Dedifferentiated amniotic fluid mesenchymal stem cell (primary cell): Measurements from ENCODE around the gene LIMK2.
"Not testable (repeated sequence)": the region's sequence is repeated elsewhere in the genome, so short reads cannot be mapped to it uniquely, and the experiment has no call there.

ENCODE experiments used
- DNase-seq: peaks from one replicate; pipeline ENCODE4 v3.0.0-alpha.2; 2016; ENCODE audit errors: extremely low spot score

LIMK2 gene

GRCh38 chr22:31244046-31244942, 32.2 kb downstream of the LIMK2 start:
- peak; percentile 72 for DNase-seq

- DNase-seq = no peak
Observed at GRCh38 chr22:31244943-31245451, 32.9 kb downstream of the LIMK2 start.

GRCh38 chr22:31245998-31246397, 33.9 kb downstream of the LIMK2 start:
- not testable (repeated sequence) for DNase-seq

GRCh38 chr22:31246687-31247086, 34.6 kb downstream of the LIMK2 start:
- DNase-seq = no peak

GRCh38 chr22:31247726-31248125, 35.6 kb downstream of the LIMK2 start:
- DNase-seq = no peak

- DNase-seq = peak; percentile 67
Observed at GRCh38 chr22:31248138-31248745, 36.1 kb downstream of the LIMK2 start.

GRCh38 chr22:31248965-31249958, 37.2 kb downstream of the LIMK2 start:
- DNase-seq = no peak

- no peak for DNase-seq
Observed at GRCh38 chr22:31250740-31251600, 38.9 kb downstream of the LIMK2 start.

- no peak for DNase-seq
Observed at GRCh38 chr22:31253949-31254348, 41.9 kb downstream of the LIMK2 start.

- DNase-seq = no peak
Observed at GRCh38 chr22:31259798-31260473, 47.8 kb downstream of the LIMK2 start.

- DNase-seq = no peak
Observed at GRCh38 chr22:31260474-31260856, 48.4 kb downstream of the LIMK2 start.

- no peak for DNase-seq
Observed at GRCh38 chr22:31262312-31263133, 50.4 kb downstream of the LIMK2 start.

GRCh38 chr22:31263896-31264640, 52.0 kb downstream of the LIMK2 start:
- no peak for DNase-seq

GRCh38 chr22:31268281-31268680, 56.2 kb downstream of the LIMK2 start:
- no peak for DNase-seq

GRCh38 chr22:31269892-31270579, 57.9 kb downstream of the LIMK2 start:
- DNase-seq = no peak

GRCh38 chr22:31271026-31271425, 58.9 kb downstream of the LIMK2 start:
- DNase-seq = no peak

- no peak for DNase-seq
Observed at GRCh38 chr22:31271485-31271884, 59.4 kb downstream of the LIMK2 start.
